Left renal cortex interstitium (tissue), 4 donors: Measurements from ENCODE around the gene ECM2. TPM values are rescaled to one million over a fixed set of nuclear protein-coding genes. Genes with fewer than 3 reads are reported as not detected.
"Not testable (repeated sequence)": the region's sequence is repeated elsewhere in the genome, so short reads cannot be mapped to it uniquely, and the experiment has no call there.

Experiments used
- DNase-seq, 4 donors: peaks; one replicate each; pipeline ENCODE4 v3.0.0-alpha.2; 2013; ENCODE audit warnings: low read depth in 4 of 4, low spot score in 2 of 4, missing footprints in 1 of 4
- polyA plus RNA-seq, 4 donors: library from polyadenylated mRNA; unstranded; fragments of 120-200 nt; gene quantifications; one replicate each; pipeline ENCODE4 v1.2.1, GENCODE V29; 2013; ENCODE audit not compliant: insufficient read length in 4 of 4

ECM2 gene
- polyA plus RNA-seq = 10 to 100 TPM; 14.1 to 20.2 (median 17.1) TPM

- DNase-seq = peak in 2 of 4 donors; percentile 36 to 37
Measured at GRCh38 chr9:92535940-92536850, at the start of gene ECM2. Gene ECM2 (minus strand): TSS chr9:92535990. CDS start chr9:92522866, 13,124 bp downstream.

- DNase-seq = no peak
Measured at GRCh38 chr9:92576175-92576574, 40.4 kb upstream of the ECM2 start.

GRCh38 chr9:92573612-92574011 lies 37.8 kb upstream of the ECM2 start:
- DNase-seq = not testable (repeated sequence)

- DNase-seq = not testable (repeated sequence)
Measured at GRCh38 chr9:92571871-92572270, 36.1 kb upstream of the ECM2 start.

GRCh38 chr9:92564982-92565381 lies 29.2 kb upstream of the ECM2 start:
- DNase-seq = no peak

- DNase-seq = no peak
Measured at GRCh38 chr9:92564504-92564903, 28.7 kb upstream of the ECM2 start.

- no peak for DNase-seq
Measured at GRCh38 chr9:92563116-92564100, 27.6 kb upstream of the ECM2 start.

- no peak for DNase-seq
Measured at GRCh38 chr9:92562461-92562967, 26.7 kb upstream of the ECM2 start.

- no peak for DNase-seq
Measured at GRCh38 chr9:92561374-92562330, 25.9 kb upstream of the ECM2 start.

GRCh38 chr9:92558612-92559374 lies 23.0 kb upstream of the ECM2 start:
- no peak for DNase-seq

GRCh38 chr9:92550765-92551164 lies 15.0 kb upstream of the ECM2 start:
- no peak for DNase-seq

- no peak for DNase-seq
Measured at GRCh38 chr9:92547356-92547755, 11.6 kb upstream of the ECM2 start.

GRCh38 chr9:92545002-92545510 lies 9.3 kb upstream of the ECM2 start:
- DNase-seq = no peak

GRCh38 chr9:92543972-92544371 lies 8.2 kb upstream of the ECM2 start:
- DNase-seq = no peak

GRCh38 chr9:92538541-92538940 lies 2.8 kb upstream of the ECM2 start:
- DNase-seq = no peak

- DNase-seq = no peak
Measured at GRCh38 chr9:92534674-92535073, 1.1 kb downstream of the ECM2 start.

- no peak for DNase-seq
Measured at GRCh38 chr9:92534204-92534603, 1.6 kb downstream of the ECM2 start.

- DNase-seq = no peak
Measured at GRCh38 chr9:92530893-92531292, 4.9 kb downstream of the ECM2 start.

GRCh38 chr9:92529124-92529523 lies 6.7 kb downstream of the ECM2 start:
- DNase-seq = no peak
